Measurements from ENCODE around the gene ACOT4.
"Not testable (repeated sequence)": the region's sequence is repeated elsewhere in the genome, so short reads cannot be mapped to it uniquely, and the experiment has no call there.

ACOT4 gene

DNA sequence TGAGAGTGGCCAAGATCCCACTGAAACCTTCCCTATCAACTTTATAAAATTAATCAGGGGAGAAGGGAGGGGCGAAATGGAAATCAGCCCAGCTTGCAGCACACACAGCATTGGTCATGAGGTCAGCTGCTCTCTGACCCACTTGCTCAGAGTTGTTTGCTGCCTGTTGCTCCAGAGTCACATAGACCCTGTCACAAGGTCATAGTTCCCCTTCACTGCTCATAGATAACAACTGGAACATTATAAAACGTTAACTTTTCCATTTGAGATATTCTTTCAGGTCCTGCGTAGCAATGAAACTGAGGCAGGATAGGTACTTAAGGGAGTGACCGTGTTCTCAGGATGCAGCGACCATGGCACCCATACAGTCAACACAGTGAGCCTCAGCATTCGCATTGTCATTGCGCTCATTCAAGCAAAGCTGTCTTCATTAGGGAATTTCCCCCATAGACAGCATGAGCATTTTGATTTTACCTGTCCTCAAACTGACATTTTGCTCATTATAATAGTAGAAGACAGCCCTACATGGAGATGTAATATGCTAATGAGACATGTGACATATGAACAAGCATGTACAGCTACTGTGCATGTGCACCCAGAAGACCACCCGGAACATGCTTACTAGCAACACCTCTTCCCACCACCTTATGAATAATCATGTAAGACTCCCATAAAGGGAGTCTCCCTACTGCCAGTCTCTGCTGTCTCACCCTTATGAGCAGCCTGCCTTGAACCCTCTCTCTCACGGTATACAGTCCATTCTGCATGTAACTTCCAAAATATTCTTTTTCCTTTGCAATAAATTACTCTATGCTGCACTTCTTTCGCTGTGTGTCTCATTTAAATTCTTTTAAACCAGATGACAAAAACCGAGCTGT is 9.3 kb upstream of the ACOT4 start:
- not testable (repeated sequence) for DNase-seq

DNA sequence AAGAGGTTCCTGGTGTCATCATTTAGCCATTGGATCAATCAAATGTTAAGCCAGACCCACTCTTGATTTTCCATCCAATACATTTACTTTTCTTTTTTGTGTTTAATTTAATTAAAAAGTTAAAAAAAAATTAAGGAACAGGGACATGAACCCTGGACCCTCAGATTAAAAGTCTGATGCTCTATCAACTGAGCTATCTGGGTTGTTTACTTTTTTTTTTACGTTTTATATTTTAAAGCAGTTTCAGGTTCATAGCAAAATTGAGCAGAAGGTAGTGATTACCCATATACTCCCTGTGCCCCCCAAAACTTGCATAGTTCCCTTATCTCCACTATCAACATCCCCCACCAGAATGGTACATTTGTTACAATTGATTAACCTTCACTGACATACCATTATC is 3.0 kb upstream of the ACOT4 start:
- no peak for DNase-seq

DNA sequence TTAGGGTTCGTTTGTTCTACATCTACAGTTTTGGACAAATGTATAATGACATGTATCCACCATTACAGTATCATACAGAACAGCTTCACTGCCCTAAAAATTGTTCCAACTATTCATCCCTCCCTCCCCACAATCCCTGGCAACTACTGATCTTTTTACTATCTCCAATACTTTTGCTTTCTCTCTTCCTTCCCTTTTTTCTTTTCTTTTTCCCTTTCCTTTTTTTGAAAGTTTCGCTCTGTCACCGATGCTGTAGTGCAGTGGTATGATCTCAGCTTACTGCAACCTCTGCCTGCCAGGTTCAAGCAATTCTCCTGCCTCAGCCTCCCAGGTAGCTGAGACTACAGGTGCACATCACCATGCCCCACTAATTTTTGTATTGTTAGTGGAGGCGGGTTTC is 2.6 kb upstream of the ACOT4 start:
- no peak for DNase-seq

- DNase-seq, result not testable (repeated sequence)
These were observed 1.0 kb upstream of the ACOT4 start for GRCh38 chr14:73590673-73591004.

- no peak for DNase-seq
These were observed 2.8 kb downstream of the ACOT4 start for GRCh38 chr14:73594491-73594890.

DNA sequence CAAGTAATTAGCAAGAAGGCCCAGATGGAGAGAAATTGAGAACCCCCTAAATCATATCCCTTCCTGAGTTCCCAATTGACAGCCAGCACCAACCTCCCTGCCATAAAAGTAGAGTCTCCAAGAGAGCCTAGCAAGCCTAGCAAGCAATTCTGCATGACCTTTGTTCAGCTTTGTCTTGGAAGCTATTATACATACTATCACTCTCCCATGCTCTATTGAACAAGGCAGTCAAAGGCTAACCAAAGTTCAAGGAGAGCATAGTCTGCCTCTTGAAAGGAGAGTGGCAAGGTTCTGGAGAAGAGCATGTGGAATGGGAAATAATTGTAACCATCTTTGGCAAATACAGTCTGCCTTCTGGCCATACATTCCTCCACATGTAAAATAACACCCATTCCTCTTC is 7.8 kb downstream of the ACOT4 start:
- DNase-seq, result no peak

- DNase-seq, result no peak
These were observed 11.3 kb downstream of the ACOT4 start for GRCh38 chr14:73602994-73603393.

DNA sequence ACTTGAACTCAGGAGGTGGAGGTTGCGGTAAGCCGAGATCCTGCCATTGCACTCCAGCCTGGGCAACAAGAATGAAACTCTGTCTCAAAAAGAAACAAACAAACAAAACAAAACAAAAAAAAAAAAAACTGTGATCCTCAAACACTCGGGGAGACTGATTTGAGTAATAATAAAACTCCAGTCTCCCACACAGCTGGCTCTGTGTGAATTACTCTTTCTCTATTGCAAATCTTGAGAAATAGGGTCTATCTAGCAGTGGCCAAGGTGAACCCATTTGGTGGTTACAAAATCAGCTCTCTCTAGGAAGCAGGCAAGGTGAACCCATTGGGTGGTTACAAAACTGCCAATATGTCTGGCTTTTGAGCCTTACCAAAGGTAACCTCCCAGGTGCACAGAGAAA is 14.6 kb downstream of the ACOT4 start:
- no peak for DNase-seq

DNA sequence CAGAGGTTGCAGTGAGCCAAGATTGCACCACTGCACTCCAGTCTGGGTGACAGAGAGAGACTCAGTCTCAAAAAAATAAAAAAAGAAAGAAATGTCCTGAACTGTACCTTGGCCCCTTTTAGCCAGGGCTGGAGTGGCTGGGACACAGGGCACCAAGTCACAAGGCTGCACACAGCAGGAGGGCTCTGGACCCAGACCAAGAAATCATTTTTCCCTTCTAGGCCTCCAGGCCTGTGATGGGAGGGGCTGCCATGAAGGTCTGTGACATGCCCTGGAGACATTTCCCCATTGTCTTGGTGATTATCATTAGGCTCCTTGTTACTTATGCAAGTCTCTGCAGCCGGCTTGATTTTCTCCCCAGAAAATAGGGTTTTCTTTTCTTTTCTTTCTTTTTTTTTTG is 15.6 kb downstream of the ACOT4 start:
- DNase-seq, result no peak

DNA sequence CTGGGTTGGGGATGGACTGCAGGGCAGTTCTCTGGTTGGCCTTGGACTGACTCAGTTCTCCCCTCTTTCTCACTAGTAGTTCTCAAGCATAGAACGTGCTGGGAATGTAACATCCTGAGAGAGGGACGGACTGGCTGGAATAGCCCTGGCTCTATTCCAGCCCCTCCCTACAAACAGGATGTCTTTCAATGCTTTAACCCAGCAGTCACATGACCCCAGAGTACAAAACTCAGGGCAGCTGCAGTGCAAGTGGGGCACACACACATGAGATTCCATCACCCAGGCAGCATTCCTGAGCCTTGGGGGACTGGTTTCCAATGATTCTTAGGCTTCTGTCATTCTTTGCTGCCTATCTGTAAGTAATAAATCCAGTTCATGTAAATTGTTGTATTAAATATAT is 19.0 kb downstream of the ACOT4 start:
- DNase-seq, result no peak

DNA sequence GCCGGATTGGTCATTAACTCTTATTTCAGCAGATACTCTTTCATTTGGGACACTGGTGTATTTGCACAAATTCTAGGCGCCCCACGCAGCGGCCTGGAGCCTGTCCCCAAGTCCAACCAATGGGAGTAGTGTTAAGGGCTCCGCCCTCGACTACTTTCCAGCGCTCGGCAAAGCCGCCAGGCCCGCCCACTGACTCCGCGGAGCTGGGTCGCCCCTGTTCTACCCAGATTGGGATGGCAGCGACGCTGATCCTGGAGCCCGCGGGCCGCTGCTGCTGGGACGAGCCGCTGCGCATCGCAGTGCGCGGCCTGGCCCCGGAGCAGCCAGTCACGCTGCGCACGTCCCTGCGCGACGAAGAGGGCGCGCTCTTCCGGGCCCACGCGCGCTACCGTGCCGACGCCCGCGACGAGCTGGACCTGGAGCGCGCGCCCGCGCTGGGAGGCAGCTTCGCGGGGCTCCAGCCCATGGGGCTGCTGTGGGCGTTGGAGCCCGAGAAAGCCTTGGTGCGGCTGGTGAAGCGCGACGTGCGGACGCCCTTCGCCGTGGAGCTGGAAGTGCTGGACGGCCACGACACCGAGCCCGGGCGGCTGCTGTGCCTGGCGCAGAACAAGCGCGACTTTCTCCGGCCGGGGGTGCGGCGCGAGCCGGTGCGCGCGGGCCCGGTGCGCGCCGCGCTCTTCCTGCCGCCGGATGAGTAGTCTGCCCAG is 20.8 kb downstream of the ACOT4 start, which contains the start of gene ACOT6:
TSS of gene ACOT6 (plus strand) at position 179 of the 707 bp plus-strand sequence. CDS start at position 234, 55 bp downstream.
- DNase-seq, result peak; percentile 56

- no peak for DNase-seq
These were observed 21.3 kb downstream of the ACOT4 start for GRCh38 chr14:73613046-73613383.

DNA sequence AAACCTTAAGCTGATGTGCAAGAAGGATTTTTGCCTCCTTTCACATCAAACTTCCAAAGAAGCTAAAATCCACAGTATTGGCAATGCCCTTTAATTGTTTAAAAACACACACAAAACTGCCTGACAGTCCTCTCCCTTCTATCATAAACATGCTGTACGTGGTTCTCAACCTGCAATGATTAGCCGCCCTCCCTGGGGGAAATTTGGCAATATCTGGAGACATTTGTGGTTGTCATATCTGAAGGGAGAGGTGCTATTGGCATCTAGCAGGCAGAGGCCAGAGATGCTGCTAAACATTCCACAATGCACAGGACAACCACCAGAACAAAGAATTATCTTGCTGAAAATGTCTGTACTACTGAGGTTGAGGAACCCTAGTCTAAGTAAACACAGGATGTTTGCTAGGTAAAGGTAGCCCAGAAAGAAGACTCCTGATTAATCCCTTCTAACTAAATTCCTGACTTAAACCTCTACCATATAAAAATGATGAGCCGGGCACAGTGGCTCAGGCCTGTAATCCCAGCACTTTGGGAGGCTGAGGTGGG is 21.8 kb downstream of the ACOT4 start:
- no peak for DNase-seq

GRCh38 chr14:73616831-73617230 is 25.2 kb downstream of the ACOT4 start:
- no peak for DNase-seq

GRCh38 chr14:73619524-73619923 is 27.9 kb downstream of the ACOT4 start:
- DNase-seq, result no peak

- no peak for DNase-seq
These were observed 28.6 kb downstream of the ACOT4 start for GRCh38 chr14:73620268-73620667.

DNA sequence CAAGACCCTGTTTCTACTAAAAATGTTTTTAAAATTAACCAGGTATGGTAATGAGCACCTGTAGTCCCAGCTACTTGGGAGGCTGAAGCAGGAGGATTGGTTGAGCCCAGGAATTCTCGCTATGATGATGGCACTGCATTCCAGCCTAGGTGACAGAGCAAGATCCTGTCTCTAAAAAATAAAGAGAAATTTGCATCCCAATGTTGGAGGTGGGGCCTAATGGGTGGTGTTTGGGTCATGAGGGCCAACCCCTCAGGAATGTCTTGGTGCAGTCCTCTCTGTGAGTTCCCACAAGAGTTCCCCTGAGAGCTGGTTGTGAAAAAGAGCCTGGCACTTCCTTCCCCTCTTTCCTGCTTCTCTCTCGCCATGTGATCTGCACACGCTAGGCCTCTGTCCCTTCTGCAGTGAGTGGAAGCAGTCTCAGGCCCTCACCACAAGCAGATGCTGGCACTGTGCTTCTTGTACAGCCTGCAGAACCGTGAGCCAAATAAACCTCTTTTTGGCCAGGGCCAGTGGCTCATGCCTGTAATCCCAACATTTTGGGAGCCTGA is 31.9 kb downstream of the ACOT4 start:
- no peak for DNase-seq

DNA sequence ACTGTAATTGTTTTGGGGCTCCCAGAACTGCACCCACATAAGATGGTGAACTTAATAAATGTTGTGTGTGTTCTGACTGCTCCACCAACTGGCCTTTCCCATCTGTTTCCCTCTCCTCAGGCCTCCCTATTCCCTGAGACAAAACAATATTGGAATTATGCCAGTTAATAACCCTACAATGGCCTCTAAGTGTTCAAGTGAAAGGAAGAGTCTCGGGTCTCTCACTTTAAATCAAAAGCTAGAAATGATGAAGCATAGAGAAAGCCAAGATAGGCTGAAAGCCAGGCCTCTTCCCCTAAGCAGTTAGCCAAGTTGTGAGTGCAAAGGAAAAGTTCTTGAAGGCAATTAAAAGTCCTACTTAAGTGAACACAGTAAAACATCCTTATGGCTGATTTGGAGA is 34.0 kb downstream of the ACOT4 start:
- no peak for DNase-seq

GRCh38 chr14:73627151-73627558 is 35.5 kb downstream of the ACOT4 start:
- DNase-seq, result no peak

GRCh38 chr14:73630009-73630780 is 38.5 kb downstream of the ACOT4 start:
- no peak for DNase-seq

GRCh38 chr14:73633116-73634010 is 41.7 kb downstream of the ACOT4 start:
- peak; percentile 57 for DNase-seq

Data from CD4-positive, alpha-beta T cell treated with Interferon gamma for 1 hour (primary cell).